ENCODE results near the gene RHBDL1. TPM values are rescaled to one million over a fixed set of nuclear protein-coding genes. Genes with fewer than 3 reads are reported as not detected.

Gene RHBDL1
- total and polyA plus RNA-seq, 2 donors (not counting 3 experiments of a cell fraction or from before 2014, with no cell fraction given), result 1.1 to 1.8 TPM

DNA sequence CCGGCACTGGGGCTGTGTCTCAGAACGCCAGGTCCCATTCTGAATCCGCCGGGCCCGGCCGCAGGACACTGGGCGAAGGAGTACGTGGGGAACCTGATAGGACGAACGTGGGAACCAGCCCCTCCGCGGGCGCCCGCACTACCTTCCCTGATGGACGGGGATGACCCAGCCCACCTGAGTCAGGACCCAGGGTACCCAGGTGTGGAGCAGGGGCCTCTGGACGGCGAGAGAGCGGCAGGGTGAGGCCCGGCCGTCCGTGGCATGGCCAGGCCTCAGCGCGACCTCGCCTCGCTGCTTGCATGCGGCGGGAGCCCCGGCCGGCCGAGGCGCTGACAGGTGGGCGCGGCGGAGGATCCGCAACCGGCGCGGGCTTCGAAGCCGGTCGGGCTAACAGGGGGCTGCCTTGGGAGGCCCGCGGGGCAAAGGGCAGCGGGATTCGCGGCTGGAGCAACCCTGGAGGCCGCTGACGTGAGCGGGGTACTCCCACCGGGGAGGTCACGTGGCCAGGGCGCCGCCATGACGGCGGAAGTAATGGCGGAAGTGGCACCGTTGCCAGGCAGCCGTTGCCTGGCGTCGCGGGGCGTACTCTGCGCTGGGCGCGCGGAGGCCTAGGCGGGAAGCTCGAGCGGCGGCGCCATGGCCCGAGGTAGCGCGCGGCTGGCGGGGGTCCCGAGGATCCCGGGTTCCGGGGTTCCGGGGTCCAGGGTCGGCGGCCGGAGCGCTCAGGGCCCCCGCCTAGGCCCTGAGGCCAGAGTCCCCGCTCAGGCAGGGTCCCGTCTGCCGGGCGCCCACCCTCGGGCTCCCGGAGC is 26.5 kb upstream of the RHBDL1 start, which contains the start of gene WDR90:
Gene WDR90, plus strand, starts transcription at position 585 of the 809 bp plus-strand sequence. Its CDS starts 52 bp downstream, at position 637.
- H3K4me1 ChIP-seq (ENCODE audit: control insufficient read depth, extremely low read depth, insufficient read depth, low read length), result peaks cover 8% of the 10 kb centered on the region
- TSS peak; percentile 77 for BruUV-seq (replicated peaks)
- dilution Hi-C loops (cut with MboI; ENCODE audit: extremely low pct_ligation_motif_present, low sequenced_read_pairs), result no loop called here
- FAIRE-seq, result peak; percentile 96
- peak within 1 kb of the TSS; percentile 13 to 57 (median 55) for H3K4me3 ChIP-seq (replicated peaks in 1 of 3; ENCODE audit: insufficient read depth in 1 of 3, low read depth in 1 of 3, low read length in 3 of 3)
- peak; percentile 75 for TF ChIP-seq POLR2AphosphoS5 (IDR thresholded peaks at IDR 0.05; ENCODE audit: insufficient read depth, low read depth, low read length)
- TF ChIP-seq POLR2A (IDR thresholded peaks at IDR 0.05; ENCODE audit: low read depth, low read length), result peak; percentile 61
- TF ChIP-seq MYC (IDR thresholded peaks at IDR 0.05; ENCODE audit: low read depth, low read length), result peak; percentile 64
- TF ChIP-seq, protein P1, sequence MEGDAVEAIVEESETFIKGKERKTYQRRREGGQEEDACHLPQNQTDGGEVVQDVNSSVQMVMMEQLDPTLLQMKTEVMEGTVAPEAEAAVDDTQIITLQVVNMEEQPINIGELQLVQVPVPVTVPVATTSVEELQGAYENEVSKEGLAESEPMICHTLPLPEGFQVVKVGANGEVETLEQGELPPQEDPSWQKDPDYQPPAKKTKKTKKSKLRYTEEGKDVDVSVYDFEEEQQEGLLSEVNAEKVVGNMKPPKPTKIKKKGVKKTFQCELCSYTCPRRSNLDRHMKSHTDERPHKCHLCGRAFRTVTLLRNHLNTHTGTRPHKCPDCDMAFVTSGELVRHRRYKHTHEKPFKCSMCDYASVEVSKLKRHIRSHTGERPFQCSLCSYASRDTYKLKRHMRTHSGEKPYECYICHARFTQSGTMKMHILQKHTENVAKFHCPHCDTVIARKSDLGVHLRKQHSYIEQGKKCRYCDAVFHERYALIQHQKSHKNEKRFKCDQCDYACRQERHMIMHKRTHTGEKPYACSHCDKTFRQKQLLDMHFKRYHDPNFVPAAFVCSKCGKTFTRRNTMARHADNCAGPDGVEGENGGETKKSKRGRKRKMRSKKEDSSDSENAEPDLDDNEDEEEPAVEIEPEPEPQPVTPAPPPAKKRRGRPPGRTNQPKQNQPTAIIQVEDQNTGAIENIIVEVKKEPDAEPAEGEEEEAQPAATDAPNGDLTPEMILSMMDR (IDR thresholded peaks at IDR 0.05; ENCODE audit: extremely low read depth in 1 of 2, insufficient read depth in 1 of 2, low read depth in 1 of 2, low read length in 2 of 2), result no peak
- no peak for TF ChIP-seq EZH2 (IDR thresholded peaks at IDR 0.05; ENCODE audit: borderline replicate concordance, low read depth, low read length, severe bottlenecking)
- TF ChIP-seq FOS (IDR thresholded peaks at IDR 0.05; ENCODE audit: borderline replicate concordance, insufficient read depth, low read length), result no peak
- TF ChIP-seq JUN (IDR thresholded peaks at IDR 0.05; ENCODE audit: borderline replicate concordance, insufficient read depth, insufficient read length, low read depth), result no peak
- no peak for TF ChIP-seq GATA2 (IDR thresholded peaks at IDR 0.05; ENCODE audit: insufficient read depth, insufficient read length, low read depth, low read length)
- TF ChIP-seq, protein P2, sequence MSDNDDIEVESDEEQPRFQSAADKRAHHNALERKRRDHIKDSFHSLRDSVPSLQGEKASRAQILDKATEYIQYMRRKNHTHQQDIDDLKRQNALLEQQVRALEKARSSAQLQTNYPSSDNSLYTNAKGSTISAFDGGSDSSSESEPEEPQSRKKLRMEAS (IDR thresholded peaks at IDR 0.05; ENCODE audit: insufficient read depth, insufficient read length), result peak; percentile 97
- H3K9me1 ChIP-seq (replicated peaks; ENCODE audit: control insufficient read depth, extremely low read depth, insufficient read depth, low read length), result no peaks in the 10 kb centered on the region
- H3K4me2 ChIP-seq (ENCODE audit: insufficient read depth, low read length), result peak within 1 kb of the TSS; percentile 75
- H3K79me2 ChIP-seq (ENCODE audit: control insufficient read depth, insufficient read depth, low read length), result no peaks in the 10 kb centered on the region
- peaks cover 0 to 2% of the 10 kb centered on the region in 2 experiments for H3K36me3 ChIP-seq (ENCODE audit: control insufficient read depth in 2 of 2, extremely low read depth in 1 of 2, insufficient read depth in 2 of 2, low read length in 2 of 2)
- no peaks in the 10 kb centered on the region for H3K9me3 ChIP-seq (replicated peaks; ENCODE audit: control insufficient read depth, insufficient read depth, low read length)
- peak within 1 kb of the TSS; percentile 65 for H3K9ac ChIP-seq (replicated peaks; ENCODE audit: extremely low read depth, insufficient read depth, low read length)
- H4K20me1 ChIP-seq (replicated peaks; ENCODE audit: control insufficient read depth, extremely low read depth, insufficient read depth, low read length), result no peaks in the 10 kb centered on the region
- no peaks in the 10 kb centered on the region for H3K27me3 ChIP-seq (ENCODE audit: control insufficient read depth in 2 of 2, insufficient read depth in 2 of 2, low read length in 2 of 2)
- ChIA-PET CTCF (interaction anchor here (0.8 to 1.8 kb wide), 6 partner anchors 8 to 72 kb away, joined by 3 to 11 read pairs (median 4); partner anchors contain the start of genes METTL26 and RAB40C), POLR2A (interaction anchor here (0.9 to 1.3 kb wide), 2 partner anchors 12 kb away, joined by 3 to 4 read pairs; partner anchors contain the start of gene METTL26)
- peak; percentile 89 for DNase-seq (ENCODE audit: low read depth, low spot score)
- H2AFZ ChIP-seq (ENCODE audit: low read depth, low read length), result peak within 1 kb of the TSS; percentile 79
- peak within 1 kb of the TSS; percentile 69 for H3K27ac ChIP-seq (ENCODE audit: insufficient read depth, low read depth, low read length)
- intact Hi-C loops (cut with micrococcal nuclease), result loop anchor here (1.0 kb wide), 2 partner anchors 11 to 12 kb away; no protein-coding TSS in a partner anchor

Data from endothelial cell of umbilical vein (primary cell).